GM18502 (cell line): Measurements from ENCODE around the gene KLHL20.
"Not testable (repeated sequence)": the region's sequence is repeated elsewhere in the genome, so short reads cannot be mapped to it uniquely, and the experiment has no call there.

Experiments used
- ATAC-seq: cut with Tn5 transposase; IDR thresholded peaks from one replicate; pipeline ENCODE4 v1.9.1; 2021; ENCODE audit warnings: mild to moderate bottlenecking; ENCODE audit not compliant: unreplicated experiment, poor library complexity

Gene KLHL20, protein sequence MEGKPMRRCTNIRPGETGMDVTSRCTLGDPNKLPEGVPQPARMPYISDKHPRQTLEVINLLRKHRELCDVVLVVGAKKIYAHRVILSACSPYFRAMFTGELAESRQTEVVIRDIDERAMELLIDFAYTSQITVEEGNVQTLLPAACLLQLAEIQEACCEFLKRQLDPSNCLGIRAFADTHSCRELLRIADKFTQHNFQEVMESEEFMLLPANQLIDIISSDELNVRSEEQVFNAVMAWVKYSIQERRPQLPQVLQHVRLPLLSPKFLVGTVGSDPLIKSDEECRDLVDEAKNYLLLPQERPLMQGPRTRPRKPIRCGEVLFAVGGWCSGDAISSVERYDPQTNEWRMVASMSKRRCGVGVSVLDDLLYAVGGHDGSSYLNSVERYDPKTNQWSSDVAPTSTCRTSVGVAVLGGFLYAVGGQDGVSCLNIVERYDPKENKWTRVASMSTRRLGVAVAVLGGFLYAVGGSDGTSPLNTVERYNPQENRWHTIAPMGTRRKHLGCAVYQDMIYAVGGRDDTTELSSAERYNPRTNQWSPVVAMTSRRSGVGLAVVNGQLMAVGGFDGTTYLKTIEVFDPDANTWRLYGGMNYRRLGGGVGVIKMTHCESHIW

DNA sequence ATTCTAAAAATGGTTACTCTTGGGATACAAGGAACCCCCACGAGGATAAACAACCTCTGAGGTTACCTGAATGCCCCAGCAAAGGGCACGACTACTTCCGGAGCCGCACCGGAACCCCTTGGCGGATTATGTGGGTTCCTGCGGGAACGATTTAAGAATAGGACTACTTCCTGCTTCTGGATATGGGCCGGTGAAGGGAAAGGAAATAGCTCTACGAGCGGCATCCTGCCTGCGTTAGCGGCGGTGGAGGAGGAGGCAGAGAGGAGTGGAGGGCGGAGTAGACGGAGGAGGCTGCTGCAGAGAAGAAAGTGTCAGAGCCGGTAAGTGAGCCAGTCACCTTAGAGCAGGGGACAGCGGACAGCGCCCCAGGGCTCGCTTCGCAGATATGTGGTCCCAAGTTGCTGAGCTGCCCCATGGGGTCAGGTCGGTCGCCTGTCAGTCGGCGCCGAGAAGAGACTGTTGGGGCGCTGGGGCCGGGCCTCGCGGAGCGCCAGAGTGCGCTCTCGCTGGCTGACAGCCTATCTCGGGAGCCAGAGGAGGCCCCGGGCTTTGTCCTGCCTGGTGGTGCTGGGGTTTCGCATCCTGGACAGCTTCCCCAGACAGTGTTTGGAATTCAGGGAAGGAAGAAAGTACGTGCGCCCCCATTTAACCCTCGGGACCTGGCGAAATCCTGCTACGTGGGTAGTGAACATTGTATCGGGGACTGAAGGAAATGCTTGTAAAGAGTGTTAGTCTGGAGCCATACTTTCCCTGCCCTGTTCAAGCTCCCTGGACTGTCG is at the start of gene KLHL20:
Gene KLHL20 (plus strand): TSS at position 223 of the 779 bp plus-strand sequence. CDS start 1,063 bp downstream, outside the sequence.
- peak; percentile 94 for ATAC-seq

DNA sequence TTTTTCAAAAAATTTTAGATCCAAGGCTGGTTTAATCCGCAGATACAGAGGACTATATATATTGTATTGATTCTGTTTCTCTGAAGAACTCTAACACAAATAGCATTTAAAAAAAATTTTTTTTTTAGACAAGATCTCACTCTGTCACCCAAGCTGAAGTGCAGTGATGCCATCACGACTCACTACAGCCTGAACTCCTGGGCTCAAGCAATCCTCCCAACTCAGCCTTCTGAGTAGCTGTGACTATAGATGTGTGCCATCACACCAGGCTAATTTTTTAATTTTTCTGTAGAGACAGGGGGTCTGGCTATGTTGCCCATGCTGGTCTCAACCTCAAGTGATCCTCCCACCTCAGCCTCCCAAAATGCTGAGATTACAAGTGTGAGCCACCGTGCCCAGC is 48.1 kb upstream of the KLHL20 start:
- no peak for ATAC-seq

DNA sequence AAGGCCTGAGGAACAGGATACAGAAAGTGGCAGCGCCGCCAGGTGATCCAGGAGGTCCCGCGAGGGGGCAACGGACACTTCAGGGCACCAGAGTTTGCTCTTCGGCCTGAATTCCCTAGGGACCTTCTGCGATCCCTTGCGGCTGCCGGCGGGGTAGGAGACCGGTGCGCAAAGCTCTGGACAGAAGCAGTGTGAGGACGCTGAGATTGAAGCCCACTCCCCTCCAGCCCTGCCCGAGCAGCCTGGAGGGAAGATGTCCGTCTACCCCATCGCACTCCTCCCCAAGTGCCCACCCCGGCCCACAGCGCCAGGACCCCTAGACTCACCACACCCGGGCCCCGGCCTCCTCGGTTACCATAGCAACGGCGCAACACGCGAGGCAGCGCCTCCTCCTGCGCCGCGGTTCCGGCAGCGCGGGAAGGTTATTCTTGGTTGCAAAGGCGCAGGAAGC is 45.3 kb upstream of the KLHL20 start, which contains the start of gene ANKRD45:
Gene ANKRD45 (minus strand): TSS at position 361 of the 451 bp plus-strand sequence. CDS start 10,433 bp downstream, outside the sequence.
- no peak for ATAC-seq

DNA sequence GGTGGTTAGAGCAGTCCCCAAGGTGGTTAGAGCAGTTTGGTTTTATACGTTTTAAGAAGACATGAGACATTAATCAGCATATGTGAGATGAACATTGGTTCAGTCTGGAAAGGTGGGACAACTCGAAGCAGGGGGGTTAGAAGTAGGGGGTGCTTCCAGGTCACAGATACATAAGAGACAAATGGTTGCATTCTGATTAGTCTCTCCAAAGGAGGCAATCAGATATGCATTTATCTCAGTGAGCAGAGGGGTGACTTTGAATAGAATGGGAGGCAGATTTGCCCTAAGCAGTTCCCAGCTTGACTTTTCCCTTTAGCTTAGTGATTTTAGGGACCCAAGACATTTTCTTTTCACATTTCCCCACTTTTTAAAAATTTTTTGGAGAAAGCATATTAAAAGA is 40.3 kb upstream of the KLHL20 start:
- not testable (repeated sequence) for ATAC-seq

DNA sequence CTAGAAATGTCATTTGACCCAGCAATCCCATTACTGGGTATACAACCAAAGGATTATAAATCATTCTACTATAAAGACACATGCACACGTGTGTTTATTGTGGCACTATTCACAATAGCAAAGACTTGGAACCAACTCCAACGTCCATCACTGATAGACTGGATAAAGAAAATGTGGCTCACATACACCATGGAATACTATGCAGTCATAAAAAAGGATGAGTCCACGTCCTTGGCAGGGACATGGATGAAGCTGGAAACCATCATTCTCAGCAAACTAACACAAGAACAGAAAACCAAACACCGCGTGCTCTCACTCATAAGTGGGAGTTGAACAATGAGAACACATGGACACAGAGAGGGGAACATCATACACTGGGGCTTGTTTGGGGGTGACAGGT is 34.6 kb upstream of the KLHL20 start:
- ATAC-seq = not testable (repeated sequence)

DNA sequence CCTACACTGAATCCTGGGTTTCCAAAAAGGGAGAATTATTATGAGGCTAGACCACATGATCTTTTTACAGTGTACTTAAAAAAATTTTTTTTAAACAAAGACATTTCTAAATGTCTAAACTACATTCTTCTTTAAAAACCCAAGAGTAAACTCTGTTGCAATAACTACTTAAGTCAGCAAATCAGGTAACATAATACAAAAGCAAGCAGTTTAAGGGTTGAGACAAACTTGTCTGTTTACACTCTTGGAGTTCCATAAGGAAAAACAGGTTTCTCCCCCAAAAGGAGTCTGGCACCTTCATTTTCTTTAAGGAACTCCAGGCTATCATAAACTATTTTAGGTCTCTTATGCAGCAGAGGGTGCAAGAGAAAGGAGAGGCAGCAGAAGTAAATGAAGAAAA is 32.6 kb upstream of the KLHL20 start:
- no peak for ATAC-seq

DNA sequence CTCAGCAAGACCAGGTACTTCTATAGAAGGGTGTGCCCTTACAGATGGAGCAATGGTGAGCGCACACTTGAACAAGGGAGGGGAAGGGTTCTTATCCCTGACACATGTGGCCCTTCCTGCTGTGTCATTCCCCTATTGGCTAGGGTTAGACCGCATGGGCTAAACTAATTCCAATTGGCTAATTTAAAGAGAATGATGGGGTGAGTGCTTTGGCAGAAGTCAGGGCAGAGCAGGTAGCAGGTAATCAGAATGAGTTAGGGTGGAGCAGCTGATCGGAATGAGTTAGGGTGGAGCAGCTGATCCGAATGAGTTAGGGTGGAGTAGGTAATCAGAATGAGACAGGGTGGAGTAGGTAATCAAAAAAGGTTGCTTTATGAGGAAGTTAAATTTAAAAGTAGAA is 30.9 kb upstream of the KLHL20 start:
- not testable (repeated sequence) for ATAC-seq

DNA sequence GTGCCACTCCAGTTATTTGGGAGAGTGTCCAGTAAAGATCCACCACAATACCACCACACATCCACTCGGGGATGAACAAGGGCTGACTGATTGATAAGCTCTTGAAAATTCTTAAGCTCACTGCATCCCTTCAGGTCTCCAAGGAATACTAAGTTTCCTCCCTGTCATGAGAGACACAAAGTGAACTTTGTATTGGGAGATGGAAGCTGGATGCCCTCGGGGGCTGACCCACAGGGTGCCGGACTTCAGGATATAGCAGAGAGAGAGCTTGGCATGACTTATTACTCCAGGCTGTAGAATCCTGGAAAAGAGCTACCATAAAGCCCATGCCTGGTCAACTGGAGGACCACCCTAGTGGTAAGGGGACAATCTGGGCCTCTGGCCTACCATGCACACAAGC is 29.7 kb upstream of the KLHL20 start:
- not testable (repeated sequence) for ATAC-seq

DNA sequence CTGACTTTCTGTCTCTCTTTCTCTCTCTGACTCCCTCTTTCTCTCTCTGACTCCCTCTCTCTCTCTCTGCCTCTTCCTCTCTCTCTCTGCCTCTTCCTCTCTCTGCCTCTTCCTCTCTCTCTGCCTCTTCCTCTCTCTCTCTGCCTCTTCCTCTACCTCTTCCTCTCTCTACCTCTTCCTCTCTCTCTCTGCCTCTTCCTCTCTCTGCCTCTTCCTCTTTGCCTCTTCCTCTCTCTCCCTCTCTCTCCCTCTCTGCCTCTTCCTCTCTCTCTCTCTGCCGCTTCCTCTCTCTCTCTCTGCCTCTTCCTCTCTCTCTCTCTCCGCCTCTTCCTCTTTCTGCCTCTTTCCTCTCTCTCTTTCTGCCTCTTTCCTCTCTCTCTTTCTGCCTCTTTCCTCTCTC is 26.5 kb upstream of the KLHL20 start:
- no peak for ATAC-seq

DNA sequence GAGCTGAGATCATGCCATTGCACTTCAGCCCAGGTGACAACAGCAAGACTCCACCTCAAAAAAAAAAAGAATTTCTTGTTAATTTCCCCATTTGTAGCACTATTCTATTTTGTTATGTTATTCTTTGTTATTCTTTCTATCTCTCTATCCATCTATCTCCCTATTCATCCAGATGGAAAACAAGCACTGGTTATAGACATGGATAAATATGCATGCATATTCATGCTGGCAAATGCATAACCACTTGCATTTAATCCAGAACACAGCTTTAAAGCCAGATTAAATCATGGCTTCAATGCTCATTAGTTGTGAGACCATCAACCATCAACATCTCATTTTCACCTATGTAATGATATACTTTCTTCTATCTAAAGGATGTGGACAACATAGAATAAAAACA is 21.5 kb upstream of the KLHL20 start:
- ATAC-seq = no peak

DNA sequence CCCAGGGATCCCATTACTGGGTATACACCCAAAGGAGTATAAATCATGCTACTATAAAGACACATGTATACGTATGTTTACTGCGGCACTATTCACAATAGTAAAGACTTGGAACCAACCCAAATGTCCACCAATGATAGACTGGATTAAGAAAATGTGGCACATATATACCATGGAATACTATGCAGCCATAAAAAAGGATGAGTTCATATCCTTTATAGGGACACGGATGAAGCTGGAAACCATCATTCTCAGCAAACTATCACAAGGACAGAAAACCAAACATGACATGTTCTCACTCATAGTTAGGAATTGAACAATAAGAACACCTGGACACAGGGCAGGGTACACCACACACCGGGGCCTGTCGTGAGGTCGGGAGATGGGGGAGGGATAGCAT is 13.5 kb upstream of the KLHL20 start:
- ATAC-seq = not testable (repeated sequence)

DNA sequence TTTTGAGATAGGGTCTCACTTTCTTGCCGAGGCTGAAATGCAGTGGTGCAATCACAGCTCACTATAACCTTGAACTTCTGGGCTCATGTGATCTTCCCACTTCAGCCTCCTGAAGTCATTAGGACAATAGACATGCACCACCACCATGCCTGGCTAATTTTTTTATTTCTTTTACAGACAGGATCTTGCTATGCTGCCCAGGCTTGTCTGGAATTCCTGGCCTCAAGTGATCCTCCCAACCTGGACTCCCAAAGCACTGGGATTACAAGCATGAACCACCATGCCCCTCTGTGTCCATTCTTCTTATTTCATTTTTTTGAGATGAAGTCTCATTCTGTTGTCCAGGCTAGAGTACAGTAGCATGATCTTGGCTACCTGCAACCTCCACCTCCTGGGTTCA is 12.0 kb upstream of the KLHL20 start:
- no peak for ATAC-seq

DNA sequence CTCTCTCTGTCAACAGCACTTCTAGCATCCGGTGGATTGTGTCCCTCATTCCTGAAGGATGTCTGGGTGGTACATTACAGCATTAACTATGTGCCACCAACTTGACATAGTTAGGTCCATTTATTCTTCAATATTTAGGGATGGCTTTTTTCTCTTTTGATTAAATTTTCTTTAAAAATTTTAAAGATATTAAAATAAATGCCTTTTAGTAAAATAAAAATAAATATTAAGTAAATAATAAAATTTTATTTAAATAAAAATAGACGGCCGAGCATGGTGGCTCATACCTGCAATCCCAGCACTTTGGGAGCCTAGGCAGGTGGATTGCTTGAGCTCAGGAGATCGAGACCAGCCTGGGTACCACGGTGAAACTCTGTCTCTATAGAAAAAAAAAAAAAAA is 9.7 kb upstream of the KLHL20 start:
- ATAC-seq = no peak

DNA sequence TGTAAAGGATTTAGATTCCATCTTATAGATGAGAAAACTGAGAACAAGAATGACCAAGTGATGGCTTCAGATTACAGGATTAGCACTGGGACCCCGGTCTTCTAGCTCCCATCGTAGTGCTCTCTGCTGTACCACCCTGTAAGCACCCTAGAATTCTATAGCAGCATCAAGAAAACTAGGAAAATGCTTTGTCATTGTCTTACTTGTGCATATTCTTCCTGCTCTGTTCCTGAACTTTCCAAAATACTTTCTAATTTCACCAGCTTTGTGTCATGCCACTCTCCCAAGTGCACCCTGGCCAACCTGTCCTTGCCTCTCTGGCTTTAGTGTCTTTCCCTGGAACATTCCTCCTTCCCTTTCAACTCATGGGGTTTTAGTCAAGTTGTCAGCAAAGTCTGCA is 6.0 kb upstream of the KLHL20 start:
- ATAC-seq = no peak

DNA sequence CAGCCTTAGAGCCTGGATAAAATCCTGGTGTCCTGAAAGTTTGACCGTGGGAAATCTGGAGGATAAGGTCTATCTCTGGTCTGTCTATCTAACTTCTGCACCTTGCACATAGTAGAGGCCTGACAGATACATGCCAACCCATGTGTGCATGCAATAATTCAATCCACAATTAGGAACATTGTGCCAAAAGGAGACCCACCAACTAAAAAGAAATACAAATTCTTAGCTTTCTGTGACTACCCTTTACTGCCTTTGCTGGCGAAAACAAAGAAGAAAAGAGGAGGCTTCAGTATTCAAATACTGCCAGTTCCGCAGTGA is 381 bp upstream of the KLHL20 start:
- ATAC-seq = no peak

DNA sequence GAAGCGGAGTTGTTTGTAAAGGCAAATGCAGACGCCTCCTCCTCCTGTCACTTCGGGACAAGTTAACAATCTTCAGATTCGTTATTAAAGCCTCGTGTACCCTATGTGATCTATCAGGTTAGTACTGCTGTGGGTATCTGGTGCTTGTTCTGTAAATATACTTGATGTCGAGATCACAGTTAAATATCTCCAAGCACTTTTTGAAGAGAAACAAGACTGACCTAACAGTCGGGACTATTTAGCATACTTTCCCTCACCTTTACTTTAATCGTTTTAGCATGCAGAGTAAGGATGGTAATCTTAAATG is 710 bp downstream of the KLHL20 start:
- no peak for ATAC-seq

DNA sequence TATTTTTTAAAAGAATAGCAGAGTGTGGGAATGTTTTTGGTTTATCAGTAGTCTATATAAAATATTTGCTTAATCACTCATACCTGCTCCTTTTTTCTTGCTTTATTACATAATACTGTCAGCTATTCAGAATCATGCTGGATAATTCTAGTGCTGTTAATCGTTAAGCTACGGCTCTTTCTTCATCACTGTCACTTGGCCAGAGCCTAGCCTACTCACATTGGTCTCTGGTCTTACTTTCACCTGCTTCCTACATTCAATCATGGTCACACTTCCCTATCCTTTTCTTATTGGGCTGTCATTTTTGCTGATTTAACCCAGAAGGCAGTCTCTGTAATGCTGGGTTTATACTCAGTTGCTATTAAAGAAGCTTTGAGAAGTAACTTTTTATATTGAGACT is 2.5 kb downstream of the KLHL20 start:
- ATAC-seq = no peak

DNA sequence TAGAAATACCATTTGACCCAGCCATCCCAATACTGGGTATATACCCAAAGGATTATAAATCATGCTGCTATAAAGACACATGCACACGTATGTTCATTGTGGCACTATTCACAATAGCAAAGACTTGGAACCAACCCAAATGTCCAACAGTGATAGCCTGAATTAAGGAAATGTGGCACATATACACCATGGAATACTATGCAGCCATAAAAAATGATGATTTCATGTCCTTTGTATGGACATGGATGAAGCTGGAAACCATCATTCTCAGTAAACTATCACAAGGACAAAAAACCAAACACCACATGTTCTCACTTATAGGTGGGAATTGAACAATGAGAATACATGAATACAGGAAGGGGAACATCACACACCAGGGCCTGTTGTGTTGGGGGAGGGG is 16.6 kb downstream of the KLHL20 start:
- ATAC-seq = not testable (repeated sequence)

DNA sequence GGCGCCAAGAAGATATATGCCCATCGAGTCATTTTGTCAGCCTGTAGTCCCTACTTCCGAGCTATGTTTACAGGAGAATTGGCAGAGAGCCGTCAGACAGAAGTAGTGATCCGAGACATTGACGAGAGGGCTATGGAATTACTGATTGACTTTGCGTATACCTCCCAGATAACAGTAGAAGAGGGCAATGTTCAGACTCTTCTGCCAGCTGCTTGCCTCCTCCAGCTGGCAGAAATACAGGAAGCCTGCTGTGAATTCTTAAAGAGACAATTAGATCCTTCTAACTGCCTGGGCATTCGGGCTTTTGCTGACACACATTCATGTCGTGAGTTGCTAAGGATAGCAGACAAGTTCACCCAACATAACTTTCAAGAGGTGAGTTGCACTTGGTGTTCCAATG is 19.1 kb downstream of the KLHL20 start:
- ATAC-seq = no peak

DNA sequence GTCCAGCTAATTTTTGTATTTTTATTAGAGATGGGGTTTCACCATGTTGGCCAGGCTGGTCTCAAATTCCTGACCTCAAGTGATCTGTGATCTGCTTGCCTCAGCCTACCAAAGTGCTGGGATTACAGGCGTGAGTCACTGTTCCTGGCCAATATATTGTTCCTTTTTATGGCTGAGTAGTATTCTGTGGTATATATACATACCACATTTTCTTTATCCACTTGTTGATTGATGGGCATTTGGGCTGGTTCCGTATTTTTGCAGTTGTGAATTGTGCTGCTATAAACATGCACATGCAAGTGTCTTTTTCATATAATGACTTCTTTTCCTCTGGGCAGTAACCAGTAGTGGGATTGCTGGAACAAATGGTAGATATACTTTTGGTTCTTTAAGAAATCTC is 21.3 kb downstream of the KLHL20 start:
- ATAC-seq = not testable (repeated sequence)

DNA sequence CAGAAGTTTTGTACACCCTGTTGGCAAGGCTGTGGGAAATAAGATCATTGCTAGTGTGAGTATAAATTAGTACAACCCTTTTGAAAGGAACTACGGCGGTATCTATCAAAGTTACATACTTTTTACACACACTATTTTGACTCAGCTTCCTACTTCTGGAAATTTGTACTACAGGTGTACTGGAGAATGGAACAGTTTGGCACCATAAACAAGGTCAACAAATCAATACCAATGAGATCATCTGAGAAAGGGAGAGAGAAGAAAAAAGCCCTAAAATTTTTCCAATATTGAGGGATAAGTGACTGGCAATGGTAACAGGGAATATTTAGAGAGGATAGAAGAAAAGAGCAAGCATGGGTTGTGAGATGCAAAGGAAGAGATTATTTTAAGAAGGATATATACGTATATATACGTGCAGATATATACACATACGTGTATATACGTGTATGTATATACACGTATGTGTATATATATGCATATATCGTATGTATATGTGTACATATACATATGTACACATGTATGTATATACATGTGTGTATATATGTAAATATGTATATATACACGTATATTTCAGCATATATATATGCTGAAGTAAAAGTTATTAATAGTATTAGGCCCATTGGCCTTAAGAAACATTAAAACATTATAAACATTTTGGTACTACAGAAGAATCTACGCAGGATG is 27.6 kb downstream of the KLHL20 start:
- no peak for ATAC-seq
